ENCODE results near the gene CCDC187. TPM values are rescaled to one million over a fixed set of nuclear protein-coding genes. Genes with fewer than 3 reads are reported as not detected.

The CCDC187 gene
- total RNA-seq, 2 experiments from 2014 or later, result 0.07 TPM; not detected in 1

DNA sequence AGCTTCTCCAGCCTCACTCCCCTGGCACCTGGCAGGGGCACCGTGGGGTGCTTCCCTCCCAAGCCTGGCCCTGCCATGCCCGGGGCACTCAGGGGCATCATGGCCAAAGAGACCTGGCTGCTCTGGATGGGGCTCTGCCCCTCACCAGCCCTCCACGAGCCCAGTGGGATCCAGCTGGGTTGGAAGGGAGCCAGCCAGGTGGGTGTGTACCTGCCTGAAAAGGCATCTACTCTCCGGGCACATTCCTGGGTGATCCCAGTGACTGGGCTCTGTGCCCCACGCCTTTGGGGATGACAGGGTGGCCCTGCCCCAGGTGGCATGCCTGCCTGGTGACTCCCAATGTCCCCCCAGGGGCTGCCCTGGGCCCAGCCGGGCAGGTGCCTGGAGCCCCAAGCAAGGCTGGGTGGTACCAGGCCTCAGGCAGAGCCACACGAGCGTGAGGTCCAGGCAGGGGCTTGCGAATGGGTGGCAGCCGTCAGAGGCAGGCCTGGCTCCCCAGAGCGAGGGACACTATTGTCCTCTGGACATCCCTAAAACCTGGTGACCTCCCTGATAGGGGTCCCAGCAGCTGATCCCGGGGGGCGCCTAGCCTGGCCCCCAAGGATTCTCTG lies 24.2 kb upstream of the CCDC187 start:
- Mint-ChIP-seq H3K4me3 (peak overlapping the region; percentile 56), H3K27ac (no peak overlapping the region), H3K27me3 (no peaks in the 10 kb centered on the region), H3K4me1 (ENCODE audit: low read depth) (peaks cover 6% of the 10 kb centered on the region), H3K9me3 (no peaks in the 10 kb centered on the region), H3K36me3 (ENCODE audit: low read depth) (no peaks in the 10 kb centered on the region)
- ChIA-PET POLR2A (interaction anchor here (0.9 to 1.9 kb wide), 2 partner anchors 17 to 35 kb away, joined by 3 to 6 read pairs; partner anchors contain the start of gene DNLZ), CTCF (interaction anchor here (0.8 to 1.1 kb wide), 3 partner anchors 12 to 16 kb away, joined by 3 to 4 read pairs (median 3); no protein-coding TSS in a partner anchor)
- ATAC-seq (peak; percentile 18), DNase-seq (peak; percentile 41)
- no peak for TF ChIP-seq CTCF (IDR thresholded peaks at IDR 0.05)
- intact Hi-C loops (cut with micrococcal nuclease), result no loop called here

DNA sequence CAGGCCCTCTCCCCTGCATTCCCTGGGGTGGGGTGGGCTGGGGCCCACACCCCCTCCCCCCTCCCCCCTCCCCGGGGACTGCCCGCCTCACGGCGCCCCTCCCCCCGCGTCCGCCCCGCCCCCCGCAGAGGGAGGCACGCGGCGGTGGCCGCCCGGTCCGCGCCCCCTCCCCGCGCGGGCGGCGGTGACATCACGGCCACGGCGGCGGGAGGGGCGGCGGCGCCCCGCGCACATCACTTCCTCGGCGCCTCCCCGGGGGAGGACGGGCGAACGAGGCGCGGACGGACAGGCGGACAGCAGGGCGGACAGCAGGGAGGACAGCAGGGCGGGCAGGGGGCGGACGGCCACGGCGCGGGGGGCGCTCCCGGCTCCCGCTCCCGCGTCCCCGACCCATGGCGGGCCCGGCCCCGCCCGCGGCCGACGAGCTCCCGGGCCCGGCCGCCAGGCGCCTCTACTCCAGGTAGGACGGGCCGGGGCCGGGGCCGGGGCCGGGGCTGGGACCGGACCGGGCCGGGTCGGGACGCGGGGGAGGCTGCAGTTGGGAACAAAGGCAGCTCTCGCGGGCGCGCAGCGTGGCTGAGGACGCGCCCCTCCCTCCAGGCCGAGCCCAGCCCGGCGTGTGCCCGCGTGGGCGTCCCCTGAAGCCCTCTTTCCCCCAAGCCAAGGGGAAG lies 23.5 kb upstream of the CCDC187 start, which contains the start of gene GPSM1:
GPSM1 (plus strand) TSS at position 236 of the 671 bp plus-strand sequence; CDS start at position 393, 157 bp downstream.
- CTCF ChIA-PET, result interaction anchor here (0.8 to 1.1 kb wide), 2 partner anchors 12 to 14 kb away, joined by 3 to 4 read pairs; no protein-coding TSS in a partner anchor
- Mint-ChIP-seq H3K27ac (no peak within 1 kb of the TSS), H3K4me3 (peak within 1 kb of the TSS; percentile 65), H3K36me3 (ENCODE audit: low read depth) (no peaks in the 10 kb centered on the region), H3K4me1 (ENCODE audit: low read depth) (peaks cover 6% of the 10 kb centered on the region), H3K9me3 (no peaks in the 10 kb centered on the region), H3K27me3 (no peaks in the 10 kb centered on the region)
- POLR2A ChIA-PET, result interaction anchor here (0.9 to 1.9 kb wide), 2 partner anchors 17 to 36 kb away, joined by 3 to 6 read pairs; partner anchors contain the start of gene DNLZ
- DNase-seq, result peak; percentile 50
- intact Hi-C loops (cut with micrococcal nuclease), result no loop called here
- ATAC-seq, result peak; percentile 57
- TF ChIP-seq CTCF (IDR thresholded peaks at IDR 0.05), result no peak

- H3K36me3 Mint-ChIP-seq (ENCODE audit: low read depth), result no peaks in the 10 kb centered on the region
- peaks cover 6% of the 10 kb centered on the region for H3K4me1 Mint-ChIP-seq (ENCODE audit: low read depth)
- H3K27ac Mint-ChIP-seq, result no peak overlapping the region
- peak overlapping the region; percentile 65 for H3K4me3 Mint-ChIP-seq
- DNase-seq (no peak), ATAC-seq (no peak)
- TF ChIP-seq CTCF (IDR thresholded peaks at IDR 0.05), result no peak
- intact Hi-C loops (cut with micrococcal nuclease), result no loop called here
- ChIA-PET POLR2A (interaction anchor here (0.9 kb wide), 1 partner anchor 36 kb away, joined by 6 read pairs; the partner anchor contains the start of gene DNLZ), CTCF (interaction anchor here (1.1 to 1.6 kb wide), 2 partner anchors 14 to 36 kb away, joined by 3 to 5 read pairs; partner anchors contain the start of gene DNLZ)
- no peaks in the 10 kb centered on the region for H3K9me3 Mint-ChIP-seq
- H3K27me3 Mint-ChIP-seq, result no peaks in the 10 kb centered on the region
Observed at GRCh38 chr9:136326761-136327303, 22.9 kb upstream of the CCDC187 start.

DNA sequence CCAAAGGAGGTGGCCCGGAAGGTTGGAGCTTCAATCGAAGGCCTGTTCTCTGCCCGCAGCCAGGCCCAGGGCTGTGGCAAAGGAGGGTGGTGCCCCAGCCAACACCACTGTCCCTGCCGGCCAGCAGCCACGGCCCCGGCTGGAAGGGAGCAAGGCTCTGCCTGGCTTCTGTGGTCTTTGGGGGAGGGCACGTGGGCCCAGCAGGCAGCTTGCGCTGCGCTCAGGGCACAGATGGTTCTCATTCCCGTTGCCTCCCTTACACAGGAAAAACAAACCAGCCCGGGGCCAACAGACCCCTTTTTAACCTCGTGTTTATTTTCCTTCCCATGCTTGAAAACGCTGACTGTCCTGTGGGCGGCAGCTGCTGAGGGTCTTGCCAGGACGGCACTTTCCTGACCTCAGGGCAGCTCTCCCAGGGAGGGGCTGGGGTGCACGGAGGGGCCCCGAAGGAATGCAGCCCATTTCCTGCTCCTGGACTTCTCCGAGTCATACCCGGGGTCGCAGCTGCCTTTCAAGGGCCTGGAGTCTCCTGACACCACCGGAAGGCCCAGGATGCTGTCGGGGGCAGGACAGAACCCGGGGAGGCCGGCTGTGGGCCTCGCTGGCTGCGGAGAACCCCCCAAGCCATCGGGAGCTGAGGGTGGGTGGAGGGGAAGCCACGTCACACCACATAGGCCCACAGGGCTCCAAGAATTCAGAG lies 22.3 kb upstream of the CCDC187 start:
- H3K27ac Mint-ChIP-seq, result no peak overlapping the region
- TF ChIP-seq CTCF (IDR thresholded peaks at IDR 0.05), result no peak
- H3K9me3 Mint-ChIP-seq, result no peaks in the 10 kb centered on the region
- H3K4me3 Mint-ChIP-seq, result peak overlapping the region; percentile 65
- H3K36me3 Mint-ChIP-seq (ENCODE audit: low read depth), result no peaks in the 10 kb centered on the region
- CTCF ChIA-PET, result interaction anchor here (1.6 kb wide), 1 partner anchor 37 kb away, joined by 5 read pairs; the partner anchor contains the start of gene DNLZ
- ATAC-seq (no peak), DNase-seq (no peak)
- no peaks in the 10 kb centered on the region for H3K27me3 Mint-ChIP-seq
- peaks cover 6% of the 10 kb centered on the region for H3K4me1 Mint-ChIP-seq (ENCODE audit: low read depth)
- intact Hi-C loops (cut with micrococcal nuclease), result no loop called here
- POLR2A ChIA-PET, result interaction anchor here (0.9 to 1.1 kb wide), 2 partner anchors 37 to 83 kb away, joined by 4 to 6 read pairs; partner anchors contain the start of gene DNLZ
